ENCODE results near the gene CIDEA.
A peak's percentile ranks its signal among the peaks of the same experiment; 100 is the strongest.

Gene CIDEA

DNA sequence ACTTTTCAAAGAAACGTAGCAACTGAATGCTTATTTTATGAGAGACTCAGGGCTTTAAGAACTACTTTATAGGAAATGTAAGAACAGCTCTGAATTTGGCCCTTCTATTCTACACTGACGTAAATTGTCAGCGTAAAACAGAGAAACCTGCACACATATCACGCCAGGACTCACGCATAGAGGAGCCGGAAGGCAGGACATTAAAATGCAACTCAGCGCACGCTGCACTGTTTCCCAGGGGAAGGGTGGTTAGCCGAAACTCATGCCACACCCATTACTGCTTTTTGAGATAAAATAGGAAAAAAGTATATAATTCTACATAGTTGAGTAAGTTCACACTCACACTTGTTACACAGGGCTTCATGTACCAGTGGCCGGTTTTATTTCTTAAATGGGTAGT, 61.3 kb downstream of the CIDEA start (continued):
- no peak for TF ChIP-seq ZNF8 (CRISPR knock-in tag; IDR thresholded peaks at IDR 0.05)
- TF ChIP-seq CSDC2 (CRISPR knock-in tag; IDR thresholded peaks at IDR 0.05): no peak
- no peak for TF ChIP-seq SNAI2 (CRISPR knock-in tag; IDR thresholded peaks at IDR 0.05)

GRCh38 chr18:12315911-12316310, 61.8 kb downstream of the CIDEA start:
- ATAC-seq: no peak
- no peak for TF ChIP-seq ZNF8 (CRISPR knock-in tag; IDR thresholded peaks at IDR 0.05)
- no peak for TF ChIP-seq POU6F1 (CRISPR knock-in tag; IDR thresholded peaks at IDR 0.05; ENCODE audit: borderline replicate concordance, low read depth)

- ATAC-seq: peak; percentile 41
- TF ChIP-seq BACH2 (CRISPR knock-in tag; IDR thresholded peaks at IDR 0.05; ENCODE audit: borderline replicate concordance) (no peak), SNAI2 (CRISPR knock-in tag; IDR thresholded peaks at IDR 0.05) (no peak), ZFP3 (CRISPR knock-in tag; IDR thresholded peaks at IDR 0.05) (no peak), ZNF8 (CRISPR knock-in tag; IDR thresholded peaks at IDR 0.05) (no peak), ZC3H10 (CRISPR knock-in tag; IDR thresholded peaks at IDR 0.05) (no peak), ZFP30 (CRISPR knock-in tag; IDR thresholded peaks at IDR 0.05) (no peak), CSDC2 (CRISPR knock-in tag; IDR thresholded peaks at IDR 0.05) (no peak), OSR1 (CRISPR knock-in tag; IDR thresholded peaks at IDR 0.05) (no peak)
Observed at GRCh38 chr18:12317664-12318333, 63.6 kb downstream of the CIDEA start.

GRCh38 chr18:12318334-12318697, 64.2 kb downstream of the CIDEA start:
- TF ChIP-seq CREB5 (CRISPR knock-in tag; IDR thresholded peaks at IDR 0.05; ENCODE audit: low read depth): no peak
- TF ChIP-seq GLIS3 (CRISPR knock-in tag; IDR thresholded peaks at IDR 0.05): no peak
- ATAC-seq: no peak

DNA sequence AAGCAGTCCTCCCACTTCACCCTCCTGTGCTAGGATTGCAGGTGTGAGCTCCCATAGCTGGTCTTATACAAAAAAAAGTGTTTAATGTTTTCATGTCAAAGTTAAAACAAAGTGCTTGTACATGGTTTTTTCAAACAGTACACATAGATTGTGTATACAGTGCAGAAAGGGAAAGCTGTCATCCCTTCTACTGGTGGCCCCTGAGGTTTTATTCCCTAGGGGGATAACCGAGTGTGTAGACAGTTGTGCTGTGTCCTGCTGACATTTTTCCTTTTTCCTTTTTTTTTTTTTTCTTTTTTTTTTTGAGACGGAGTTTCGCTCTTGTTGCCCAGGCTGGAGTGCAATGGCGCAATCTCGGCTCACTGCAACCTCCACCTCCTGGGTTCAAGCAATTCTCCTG, 64.7 kb downstream of the CIDEA start:
- TF ChIP-seq ISL1 (CRISPR knock-in tag; IDR thresholded peaks at IDR 0.05): no peak
- TF ChIP-seq RARB (CRISPR knock-in tag; IDR thresholded peaks at IDR 0.05): no peak
- no peak for TF ChIP-seq ESRRG (CRISPR knock-in tag; IDR thresholded peaks at IDR 0.05)
- no peak for TF ChIP-seq GLIS3 (CRISPR knock-in tag; IDR thresholded peaks at IDR 0.05)
- TF ChIP-seq ZFP30 (CRISPR knock-in tag; IDR thresholded peaks at IDR 0.05): no peak
- ATAC-seq: no peak

DNA sequence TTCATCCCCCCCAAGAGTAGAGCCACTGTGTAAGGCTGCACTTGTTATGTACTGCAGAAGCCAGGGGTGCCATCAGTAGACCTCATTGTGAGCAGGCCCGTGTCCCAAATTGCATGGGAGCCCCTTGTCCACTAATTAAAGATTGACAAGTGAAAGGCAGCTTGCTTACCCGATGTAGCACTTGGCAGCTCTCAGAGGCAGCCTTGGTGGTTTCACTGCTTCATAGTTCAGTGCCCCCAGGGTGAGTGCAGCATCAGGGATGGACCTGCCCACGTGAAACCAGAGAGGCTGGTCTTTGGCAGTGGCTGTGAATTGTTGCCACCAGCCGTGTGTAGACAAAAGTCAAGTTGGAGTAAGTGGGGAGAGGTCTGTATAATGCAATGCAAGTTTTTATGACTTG, 67.2 kb downstream of the CIDEA start:
- ATAC-seq: no peak
- TF ChIP-seq ZNF8 (CRISPR knock-in tag; IDR thresholded peaks at IDR 0.05) (no peak), SNAI2 (CRISPR knock-in tag; IDR thresholded peaks at IDR 0.05) (no peak), TCF4 (CRISPR knock-in tag; IDR thresholded peaks at IDR 0.05; ENCODE audit: borderline replicate concordance) (no peak), ARNTL (CRISPR knock-in tag; IDR thresholded peaks at IDR 0.05; ENCODE audit: borderline replicate concordance, low read depth) (no peak), BACH2 (CRISPR knock-in tag; IDR thresholded peaks at IDR 0.05; ENCODE audit: borderline replicate concordance) (no peak), TOX (CRISPR knock-in tag; IDR thresholded peaks at IDR 0.05; ENCODE audit: borderline replicate concordance) (no peak), RARB (CRISPR knock-in tag; IDR thresholded peaks at IDR 0.05) (no peak), GLIS3 (CRISPR knock-in tag; IDR thresholded peaks at IDR 0.05) (no peak), ISL1 (CRISPR knock-in tag; IDR thresholded peaks at IDR 0.05) (no peak), CSDC2 (CRISPR knock-in tag; IDR thresholded peaks at IDR 0.05) (no peak)

GRCh38 chr18:12324991-12325725, 71.0 kb downstream of the CIDEA start:
- no peak for ATAC-seq
- no peak for TF ChIP-seq ZNF8 (CRISPR knock-in tag; IDR thresholded peaks at IDR 0.05)
- TF ChIP-seq CSDC2 (CRISPR knock-in tag; IDR thresholded peaks at IDR 0.05): no peak
- TF ChIP-seq TOX (CRISPR knock-in tag; IDR thresholded peaks at IDR 0.05; ENCODE audit: borderline replicate concordance): no peak
- no peak for TF ChIP-seq TSHZ2 (CRISPR knock-in tag; IDR thresholded peaks at IDR 0.05)
- TF ChIP-seq OSR1 (CRISPR knock-in tag; IDR thresholded peaks at IDR 0.05): no peak
- TF ChIP-seq PATZ1 (CRISPR knock-in tag; IDR thresholded peaks at IDR 0.05; ENCODE audit: borderline replicate concordance): no peak
- TF ChIP-seq GLIS3 (CRISPR knock-in tag; IDR thresholded peaks at IDR 0.05): no peak
- TF ChIP-seq ESRRG (CRISPR knock-in tag; IDR thresholded peaks at IDR 0.05): no peak
- no peak for TF ChIP-seq CREB5 (CRISPR knock-in tag; IDR thresholded peaks at IDR 0.05; ENCODE audit: low read depth)
- TF ChIP-seq ZNF565 (CRISPR knock-in tag; conservative IDR thresholded peaks at IDR 0.05; ENCODE audit: low read depth): no peak
- TF ChIP-seq RARB (CRISPR knock-in tag; IDR thresholded peaks at IDR 0.05): no peak
